ENCODE measurements around the gene ZNF605.
"Not testable (repeated sequence)": the region's sequence is repeated elsewhere in the genome, so short reads cannot be mapped to it uniquely, and the experiment has no call there.

ZNF605 gene

GRCh38 chr12:132956011-132956788, at the start of gene ZNF605:
TSS of gene ZNF605 (minus strand) at chr12:132956306. CDS start at chr12:132945635, 10,671 bp downstream.
- peak; percentile 84 to 99 (median 92) for DNase-seq
- intact Hi-C loops (cut with DNase I), result loop anchor here (1.0 to 5.0 kb wide), 2 partner anchors 30 to 69 kb away; partner anchors contain the start of genes CHFR and ZNF26

- DNase-seq, result no peak
- intact Hi-C loops (cut with DNase I), result no loop called here
Observed at GRCh38 chr12:132998741-132999140, 42.6 kb upstream of the ZNF605 start.

- intact Hi-C loops (cut with DNase I), result loop anchor here (1.0 to 5.0 kb wide), 3 partner anchors 31 to 95 kb away; partner anchors contain the start of genes ZNF140, ZNF605 and ZNF84
- no peak for DNase-seq
Observed at GRCh38 chr12:132986885-132987225, 30.7 kb upstream of the ZNF605 start.

GRCh38 chr12:132986001-132986884, 30.1 kb upstream of the ZNF605 start, which contains the start of gene ZNF26:
TSS of gene ZNF26 (plus strand) at chr12:132986367. CDS start at chr12:132986841, 474 bp downstream.
- peak; percentile 86 to 98 (median 90) for DNase-seq

GRCh38 chr12:132976870-132977269, 20.8 kb upstream of the ZNF605 start:
- DNase-seq, result peak in 1 of 10 donors; percentile 21
- intact Hi-C loops (cut with DNase I), result not testable (repeated sequence)

More at GRCh38 chr12:132986001-132986884, 30.1 kb upstream of the ZNF605 start, which contains the start of gene ZNF26:
- intact Hi-C loops (cut with DNase I), result loop anchor here (1.0 to 5.0 kb wide), 3 partner anchors 30 to 96 kb away; partner anchors contain the start of genes ZNF140, ZNF605 and ZNF84

GRCh38 chr12:132972374-132972773, 16.3 kb upstream of the ZNF605 start:
- DNase-seq, result no peak
- intact Hi-C loops (cut with DNase I), result no loop called here

GRCh38 chr12:132967736-132968135, 11.6 kb upstream of the ZNF605 start:
- intact Hi-C loops (cut with DNase I), result no loop called here
- no peak for DNase-seq

GRCh38 chr12:132966676-132967415, 10.7 kb upstream of the ZNF605 start:
- no peak for DNase-seq
- intact Hi-C loops (cut with DNase I), result no loop called here

- DNase-seq, result no peak
- intact Hi-C loops (cut with DNase I), result no loop called here
Observed at GRCh38 chr12:132965796-132966195, 9.7 kb upstream of the ZNF605 start.

GRCh38 chr12:132963947-132964346, 7.8 kb upstream of the ZNF605 start:
- intact Hi-C loops (cut with DNase I), result not testable (repeated sequence)
- peak in 6 of 10 donors; percentile 5 to 91 (median 41) for DNase-seq

- intact Hi-C loops (cut with DNase I), result not testable (repeated sequence)
- peak in 1 of 10 donors; percentile 42 for DNase-seq
Observed at GRCh38 chr12:132961790-132962189, 5.7 kb upstream of the ZNF605 start.

- peak in 7 of 10 donors; percentile 14 to 87 (median 22) for DNase-seq
- intact Hi-C loops (cut with DNase I), result loop anchor here (1.0 to 5.0 kb wide), 2 partner anchors 31 to 68 kb away; partner anchors contain the start of genes CHFR and ZNF26
Observed at GRCh38 chr12:132955094-132956010, 754 bp downstream of the ZNF605 start.

- intact Hi-C loops (cut with DNase I), result loop anchor here (5.0 kb wide), 1 partner anchor 67 kb away; the partner anchor contains the start of gene CHFR
- peak in 1 of 10 donors; percentile 59 for DNase-seq
Observed at GRCh38 chr12:132954471-132955048, 1.5 kb downstream of the ZNF605 start.

- peak in 1 of 10 donors; percentile 6 for DNase-seq
- intact Hi-C loops (cut with DNase I), result no loop called here
Observed at GRCh38 chr12:132953771-132954170, 2.3 kb downstream of the ZNF605 start.

GRCh38 chr12:132953163-132953425, 3.0 kb downstream of the ZNF605 start:
- no peak for DNase-seq
- intact Hi-C loops (cut with DNase I), result no loop called here

GRCh38 chr12:132952371-132953162, 3.5 kb downstream of the ZNF605 start:
- DNase-seq, result peak in 1 of 10 donors; percentile 49
- intact Hi-C loops (cut with DNase I), result no loop called here

GRCh38 chr12:132951649-132952048, 4.5 kb downstream of the ZNF605 start:
- intact Hi-C loops (cut with DNase I), result no loop called here
- no peak for DNase-seq

Data from posterior cingulate gyrus (tissue), 11 donors.